ENCODE results near the gene EAPP.
"Not testable (repeated sequence)": the region's sequence is repeated elsewhere in the genome, so short reads cannot be mapped to it uniquely, and the experiment has no call there.

The EAPP gene

GRCh38 chr14:34538096-34538495, 1.4 kb downstream of the EAPP start:
- not testable (repeated sequence) for DNase-seq (ENCODE audit: low read depth)

GRCh38 chr14:34537677-34538009, 1.9 kb downstream of the EAPP start:
- no peak for DNase-seq (ENCODE audit: low read depth)

GRCh38 chr14:34536951-34537676, 2.4 kb downstream of the EAPP start:
- DNase-seq (ENCODE audit: low read depth) = no peak

GRCh38 chr14:34527591-34527990, 11.9 kb downstream of the EAPP start:
- DNase-seq (ENCODE audit: low read depth) = no peak

- not testable (repeated sequence) for DNase-seq (ENCODE audit: low read depth)
Measured at GRCh38 chr14:34524216-34524615, 15.3 kb downstream of the EAPP start.

GRCh38 chr14:34522496-34522895, 17.0 kb downstream of the EAPP start:
- DNase-seq (ENCODE audit: low read depth) = no peak

GRCh38 chr14:34521071-34521470, 18.4 kb downstream of the EAPP start:
- not testable (repeated sequence) for DNase-seq (ENCODE audit: low read depth)

GRCh38 chr14:34520304-34520970, 19.1 kb downstream of the EAPP start:
- not testable (repeated sequence) for DNase-seq (ENCODE audit: low read depth)

- no peak for DNase-seq (ENCODE audit: low read depth)
Measured at GRCh38 chr14:34507884-34508283, 31.6 kb downstream of the EAPP start.

- DNase-seq (ENCODE audit: low read depth) = no peak
Measured at GRCh38 chr14:34507459-34507858, 32.0 kb downstream of the EAPP start.

GRCh38 chr14:34505124-34505491, 34.4 kb downstream of the EAPP start:
- not testable (repeated sequence) for DNase-seq (ENCODE audit: low read depth)

- DNase-seq (ENCODE audit: low read depth) = not testable (repeated sequence)
Measured at GRCh38 chr14:34504027-34504426, 35.5 kb downstream of the EAPP start.

GRCh38 chr14:34502545-34503225, 36.8 kb downstream of the EAPP start:
- no peak for DNase-seq (ENCODE audit: low read depth)

- DNase-seq (ENCODE audit: low read depth) = no peak
Measured at GRCh38 chr14:34502001-34502400, 37.5 kb downstream of the EAPP start.

- no peak for DNase-seq (ENCODE audit: low read depth)
Measured at GRCh38 chr14:34501004-34501580, 38.4 kb downstream of the EAPP start.

GRCh38 chr14:34498684-34499412, 40.7 kb downstream of the EAPP start:
- DNase-seq (ENCODE audit: low read depth) = no peak

- peak; percentile 92 for DNase-seq (ENCODE audit: low read depth)
Measured at GRCh38 chr14:34496679-34497513, 42.6 kb downstream of the EAPP start.

GRCh38 chr14:34496007-34496678, 43.4 kb downstream of the EAPP start:
- DNase-seq (ENCODE audit: low read depth) = no peak

GRCh38 chr14:34489324-34489723, 50.2 kb downstream of the EAPP start:
- DNase-seq (ENCODE audit: low read depth) = no peak

GRCh38 chr14:34488528-34488927, 51.0 kb downstream of the EAPP start:
- DNase-seq (ENCODE audit: low read depth) = no peak

- no peak for DNase-seq (ENCODE audit: low read depth)
Measured at GRCh38 chr14:34484726-34485125, 54.8 kb downstream of the EAPP start.
